ENCODE results near the gene RFX7.

DNA sequence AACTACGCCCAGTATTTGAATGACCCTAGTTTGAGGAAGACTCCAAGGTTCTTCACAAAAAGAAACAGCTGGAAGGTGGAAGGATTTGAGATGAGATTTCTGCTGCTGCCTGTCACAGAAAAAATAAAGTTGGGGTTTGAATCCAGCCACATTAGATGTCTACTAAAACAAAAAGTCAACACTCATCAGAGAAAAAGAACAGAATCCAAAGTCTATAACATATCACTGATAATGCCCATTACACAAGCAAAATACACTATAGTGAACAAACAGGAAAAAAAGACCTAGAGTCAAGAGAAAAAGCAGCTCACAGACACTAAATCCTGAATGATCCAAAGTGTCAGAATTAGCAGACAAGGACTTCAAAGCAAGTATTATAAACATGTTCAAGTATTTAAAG is 56.0 kb downstream of the RFX7 start:
- no peak for TF ChIP-seq CTCF (conservative IDR thresholded peaks at IDR 0.05 in 1 of 2, IDR thresholded peaks at IDR 0.05 in 1 of 2; ENCODE audit: low read depth in 1 of 2, low read length in 2 of 2)
- no peak for TF ChIP-seq EZH2 (IDR thresholded peaks at IDR 0.05; ENCODE audit: low read length, missing control alignments)

Measured in fibroblast of lung (primary cell).